Left cardiac atrium (tissue), 4 donors: Measurements from ENCODE around the gene ZNF668. TPM values are rescaled to one million over a fixed set of nuclear protein-coding genes. Genes with fewer than 3 reads are reported as not detected.

Source experiments
- ATAC-seq, 2 donors: fragments of 200-7000 bp; cut with Tn5 transposase; one replicate each; pipeline ENCODE4 v1.9.1; 2020; ENCODE audit warnings: mild to moderate bottlenecking in 2 of 2, moderate library complexity in 2 of 2
- DNase-seq: peaks from one replicate; pipeline ENCODE4 v3.0.0-alpha.2; 2020
- intact Hi-C, 2 donors: fragments of 100-400 bp; cut with DNase I; formaldehyde crosslinking; loops; one replicate each; pipeline versions ENCODE4 v1.14.1 to v1.15.1; 2022 to 2023
- total RNA-seq, 2 donors: library from RNA; stranded (reverse); fragmentation: NEBNext Ultra II Directional; extraction: Animal tissue kit (Norgen Biotek cat#: 25700); gene quantifications; one replicate each; pipeline ENCODE4 v1.2.1, GENCODE V29; 2021
- donor health status: DM: no; HTN: yes; CAD: no.
- donor health status: DM: no; HTN: yes; CAD: no; lungs with severe emphysema.
- donor health status: DM: yes; HTN: yes; CAD: no.
- donor health status: Dilated cardiomyopathy.

The ZNF668 gene
- total RNA-seq, 2 donors from 2014 or later, result 5.5 to 6.6 TPM

DNA sequence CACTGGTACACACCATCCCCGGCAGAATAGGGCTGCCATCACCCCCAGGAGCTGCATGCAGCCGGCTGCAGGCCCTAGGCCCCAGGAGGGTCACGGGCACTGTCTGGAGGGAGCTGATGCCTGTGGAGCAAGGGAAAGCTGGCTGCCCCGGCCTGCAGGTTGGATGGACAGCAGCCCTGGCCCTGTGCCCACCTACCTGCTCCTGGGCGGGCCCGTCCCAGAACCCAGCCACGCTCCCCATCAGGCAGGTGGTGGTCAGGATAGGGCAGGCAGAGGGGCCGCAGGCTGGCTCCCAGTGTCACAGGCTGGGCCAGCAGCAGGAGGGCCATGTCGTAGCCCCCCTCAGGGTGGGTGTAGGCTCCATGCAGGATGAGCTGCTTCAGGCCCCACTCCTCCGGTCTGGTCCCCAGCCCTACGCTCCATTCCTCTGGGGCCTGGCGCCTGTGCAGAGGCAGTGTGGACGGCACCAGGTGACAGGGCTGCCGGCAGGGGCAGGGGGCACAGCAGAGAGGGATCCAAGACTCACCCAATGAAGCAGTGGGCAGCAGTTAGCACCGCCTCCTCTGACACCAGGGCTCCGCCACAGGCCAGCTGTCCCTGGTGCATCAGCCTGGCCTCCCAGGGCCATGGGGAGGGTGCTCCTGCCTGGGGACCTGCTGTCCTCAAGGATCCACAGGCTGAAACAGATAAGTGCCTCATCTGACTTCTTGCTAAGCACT, 10.7 kb upstream of the ZNF668 start:
- DNase-seq (peak; percentile 20), ATAC-seq (no peak)
- intact Hi-C loops, result no loop called here

DNA sequence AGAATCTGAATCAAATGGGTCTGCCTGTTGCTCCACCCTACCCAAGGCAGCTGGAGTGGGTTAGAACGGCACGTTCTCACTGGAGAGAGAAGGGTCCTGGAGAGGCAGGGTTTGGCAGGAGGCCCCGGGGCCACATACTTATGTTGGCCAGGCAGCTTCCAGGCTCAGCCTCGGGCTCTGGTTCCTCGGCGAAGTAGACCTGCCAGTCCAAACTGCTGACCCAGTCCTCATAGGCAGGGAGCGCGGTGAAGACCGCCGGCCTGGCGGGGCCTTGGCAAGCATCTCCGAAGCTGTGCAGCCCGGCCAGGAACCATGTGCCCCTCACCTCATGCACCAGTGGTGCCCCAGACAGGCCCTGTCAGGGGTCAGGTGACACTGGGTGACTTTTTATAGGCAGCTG, 9.9 kb upstream of the ZNF668 start:
- ATAC-seq (no peak), DNase-seq (no peak)
- intact Hi-C loops, result no loop called here

DNA sequence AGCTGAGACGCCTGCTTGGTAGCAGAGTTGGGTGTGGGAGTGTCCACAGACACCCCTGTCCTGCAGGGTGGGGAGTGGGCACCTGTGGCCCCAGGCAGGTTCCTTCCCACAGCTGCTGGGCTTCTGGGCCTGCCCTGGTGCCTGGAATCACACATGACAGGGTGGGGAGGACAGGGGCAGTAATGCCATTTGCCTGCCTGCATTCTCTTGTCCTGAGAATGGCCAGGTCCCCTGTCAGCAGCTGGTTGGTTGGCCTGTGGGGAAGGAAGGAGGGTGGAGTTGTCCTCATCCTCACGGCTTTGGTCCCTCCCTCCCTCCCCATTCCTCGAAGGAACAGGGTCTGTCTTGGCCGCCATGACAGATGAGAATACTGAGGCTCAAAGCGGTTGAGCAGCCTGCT, 9.5 kb upstream of the ZNF668 start:
- no peak for DNase-seq
- intact Hi-C loops, result no loop called here
- ATAC-seq, result no peak

DNA sequence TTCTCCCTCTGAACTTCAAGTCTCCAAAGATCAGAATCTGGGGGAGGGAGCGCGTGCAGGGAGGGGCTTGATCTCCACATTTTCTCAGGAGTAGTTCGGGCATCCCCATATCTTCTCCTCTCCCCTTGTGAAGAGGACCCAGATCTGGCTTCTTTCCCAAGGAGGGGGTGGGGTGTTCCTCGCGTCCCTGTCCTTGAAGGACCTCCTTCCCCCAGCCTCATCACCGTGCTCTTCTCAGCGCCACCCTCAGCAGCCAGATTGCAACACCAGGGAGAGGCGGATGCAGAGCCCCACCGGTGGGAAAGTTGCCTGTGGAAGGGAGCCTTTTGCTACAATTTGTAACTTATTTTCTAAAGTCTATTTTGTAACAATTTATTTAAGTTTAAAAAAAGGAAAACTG, 9.0 kb upstream of the ZNF668 start:
- ATAC-seq (no peak), DNase-seq (no peak)
- intact Hi-C loops, result no loop called here

DNA sequence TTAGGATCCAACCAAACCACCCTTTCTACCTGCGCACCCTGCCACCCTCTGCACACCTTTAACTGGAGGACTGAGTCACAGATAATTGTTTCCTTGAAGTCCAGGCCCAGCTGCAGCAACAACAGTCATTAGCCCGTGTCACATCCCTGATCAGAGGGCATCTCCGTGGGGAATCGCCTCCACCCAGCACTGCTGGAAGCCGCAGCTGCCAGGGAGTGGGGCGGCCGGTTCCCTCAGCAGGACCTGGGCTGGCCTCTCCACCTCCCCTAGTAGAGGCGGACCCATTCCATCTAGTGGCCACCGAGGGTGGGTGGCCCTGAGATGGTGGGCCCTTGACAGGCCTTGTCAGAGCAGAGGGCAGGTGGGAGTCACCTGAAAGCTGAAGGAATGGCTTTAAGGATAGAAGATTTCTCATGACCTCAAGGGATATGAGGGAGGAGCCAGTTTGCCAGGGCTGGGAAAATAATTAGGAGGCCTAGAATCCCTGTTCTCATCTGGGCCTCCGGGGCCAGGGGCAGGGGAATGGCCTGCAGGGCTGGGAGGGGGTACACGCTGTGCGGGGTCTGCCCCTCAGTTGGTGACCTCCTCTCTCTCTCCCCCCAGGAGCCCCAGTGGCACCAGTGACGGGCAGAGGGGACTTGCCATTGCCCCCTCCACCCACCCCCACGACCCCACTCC, 8.5 kb upstream of the ZNF668 start:
- DNase-seq, result no peak
- no peak for ATAC-seq
- intact Hi-C loops, result no loop called here

DNA sequence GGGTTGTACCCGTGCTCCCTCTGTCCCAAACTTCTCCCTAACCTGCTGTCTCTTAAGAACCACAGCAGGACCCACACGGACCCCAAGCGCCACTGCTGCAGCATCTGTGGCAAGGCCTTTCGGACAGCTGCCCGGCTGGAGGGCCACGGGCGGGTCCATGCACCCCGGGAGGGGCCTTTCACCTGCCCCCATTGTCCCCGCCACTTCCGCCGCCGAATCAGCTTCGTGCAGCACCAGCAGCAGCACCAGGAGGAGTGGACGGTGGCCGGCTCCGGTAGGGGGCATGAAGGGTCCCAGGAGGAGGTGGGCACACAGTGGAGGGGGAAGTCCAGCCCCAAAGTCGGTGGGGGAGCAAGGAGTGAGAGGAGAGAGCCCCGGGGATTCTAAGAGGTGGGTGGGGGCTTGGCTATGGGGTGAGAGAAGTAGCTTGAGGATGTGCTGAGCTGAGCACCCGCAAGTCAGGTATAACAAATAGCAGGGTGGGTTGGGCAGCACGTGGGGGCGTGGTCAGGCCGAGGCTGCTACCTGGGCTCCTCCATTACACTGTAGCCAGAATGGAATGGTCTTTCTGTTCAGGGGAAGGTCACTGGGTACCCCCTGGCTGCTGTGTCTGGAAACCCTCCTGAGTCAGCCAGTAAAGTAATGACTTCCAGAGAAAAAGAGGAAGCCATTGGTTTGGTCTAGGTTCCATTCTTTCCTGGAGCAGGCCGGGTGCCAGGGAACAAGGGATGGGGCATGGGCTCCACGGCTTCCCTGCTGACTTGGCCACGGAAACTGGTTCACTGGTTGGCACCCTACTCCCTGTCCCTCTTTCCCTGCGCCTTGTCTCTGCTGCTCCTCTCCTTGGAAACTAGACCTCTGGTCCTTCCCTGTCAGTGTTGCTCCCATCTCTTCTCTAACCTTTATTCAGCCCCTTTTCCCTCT, 7.7 kb upstream of the ZNF668 start:
- DNase-seq, result no peak
- intact Hi-C loops, result no loop called here

DNA sequence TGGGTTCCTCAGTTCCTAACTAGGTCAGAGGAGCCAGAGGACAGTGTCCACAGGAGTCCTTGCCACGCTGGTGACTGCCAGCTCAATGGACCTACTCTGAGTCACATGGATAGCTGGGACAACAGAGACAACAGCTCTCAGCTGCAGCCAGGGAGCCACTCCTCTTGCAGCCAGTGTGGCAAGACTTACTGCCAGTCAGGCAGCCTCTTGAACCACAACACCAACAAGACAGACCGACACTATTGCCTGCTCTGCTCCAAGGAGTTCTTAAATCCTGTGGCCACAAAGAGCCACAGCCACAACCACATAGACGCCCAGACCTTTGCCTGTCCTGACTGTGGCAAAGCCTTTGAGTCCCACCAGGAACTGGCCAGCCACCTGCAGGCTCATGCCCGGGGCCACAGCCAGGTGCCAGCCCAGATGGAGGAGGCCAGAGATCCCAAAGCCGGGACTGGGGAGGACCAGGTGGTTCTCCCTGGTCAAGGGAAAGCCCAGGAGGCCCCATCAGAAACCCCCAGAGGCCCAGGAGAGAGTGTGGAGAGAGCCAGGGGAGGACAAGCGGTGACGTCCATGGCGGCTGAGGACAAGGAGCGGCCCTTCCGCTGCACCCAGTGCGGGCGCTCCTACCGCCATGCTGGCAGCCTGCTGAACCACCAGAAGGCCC, 6.8 kb upstream of the ZNF668 start:
- intact Hi-C loops, result no loop called here
- ATAC-seq (no peak), DNase-seq (no peak)

More for the DNA sequence above, 7.7 kb upstream of the ZNF668 start:
- no peak for ATAC-seq

DNA sequence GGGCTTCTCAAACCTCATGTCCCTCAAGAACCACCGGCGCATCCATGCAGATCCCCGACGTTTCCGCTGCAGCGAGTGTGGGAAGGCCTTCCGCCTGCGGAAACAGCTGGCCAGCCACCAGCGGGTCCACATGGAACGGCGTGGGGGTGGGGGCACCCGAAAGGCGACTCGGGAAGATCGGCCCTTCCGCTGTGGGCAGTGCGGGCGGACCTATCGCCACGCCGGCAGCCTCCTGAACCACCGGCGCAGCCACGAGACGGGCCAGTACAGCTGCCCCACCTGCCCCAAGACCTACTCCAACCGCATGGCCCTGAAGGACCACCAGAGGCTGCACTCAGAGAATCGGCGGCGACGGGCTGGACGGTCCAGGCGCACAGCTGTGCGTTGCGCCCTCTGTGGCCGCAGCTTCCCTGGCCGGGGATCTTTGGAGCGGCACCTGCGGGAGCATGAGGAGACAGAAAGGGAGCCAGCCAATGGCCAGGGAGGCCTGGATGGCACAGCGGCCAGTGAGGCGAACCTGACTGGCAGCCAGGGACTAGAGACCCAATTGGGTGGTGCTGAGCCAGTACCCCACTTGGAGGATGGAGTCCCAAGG, 6.1 kb upstream of the ZNF668 start:
- intact Hi-C loops, result no loop called here
- ATAC-seq (no peak), DNase-seq (no peak)

DNA sequence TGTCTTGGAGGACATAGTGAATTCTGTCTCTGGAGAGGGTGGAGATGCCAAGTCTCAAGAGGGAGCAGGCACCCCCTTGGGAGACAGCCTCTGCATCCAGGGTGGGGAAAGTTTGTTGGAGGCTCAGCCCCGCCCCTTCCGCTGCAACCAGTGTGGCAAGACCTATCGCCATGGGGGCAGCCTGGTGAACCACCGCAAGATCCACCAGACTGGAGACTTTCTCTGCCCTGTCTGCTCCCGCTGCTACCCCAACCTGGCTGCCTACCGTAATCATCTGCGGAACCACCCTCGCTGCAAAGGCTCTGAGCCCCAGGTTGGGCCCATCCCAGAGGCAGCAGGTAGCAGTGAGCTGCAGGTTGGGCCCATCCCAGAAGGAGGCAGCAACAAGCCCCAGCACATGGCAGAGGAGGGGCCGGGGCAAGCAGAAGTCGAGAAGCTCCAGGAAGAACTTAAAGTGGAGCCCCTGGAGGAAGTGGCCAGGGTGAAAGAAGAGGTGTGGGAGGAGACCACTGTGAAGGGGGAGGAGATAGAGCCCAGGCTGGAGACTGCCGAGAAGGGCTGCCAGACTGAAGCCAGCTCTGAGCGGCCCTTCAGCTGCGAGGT, 5.4 kb upstream of the ZNF668 start:
- intact Hi-C loops, result no loop called here
- no peak for ATAC-seq
- DNase-seq, result no peak

DNA sequence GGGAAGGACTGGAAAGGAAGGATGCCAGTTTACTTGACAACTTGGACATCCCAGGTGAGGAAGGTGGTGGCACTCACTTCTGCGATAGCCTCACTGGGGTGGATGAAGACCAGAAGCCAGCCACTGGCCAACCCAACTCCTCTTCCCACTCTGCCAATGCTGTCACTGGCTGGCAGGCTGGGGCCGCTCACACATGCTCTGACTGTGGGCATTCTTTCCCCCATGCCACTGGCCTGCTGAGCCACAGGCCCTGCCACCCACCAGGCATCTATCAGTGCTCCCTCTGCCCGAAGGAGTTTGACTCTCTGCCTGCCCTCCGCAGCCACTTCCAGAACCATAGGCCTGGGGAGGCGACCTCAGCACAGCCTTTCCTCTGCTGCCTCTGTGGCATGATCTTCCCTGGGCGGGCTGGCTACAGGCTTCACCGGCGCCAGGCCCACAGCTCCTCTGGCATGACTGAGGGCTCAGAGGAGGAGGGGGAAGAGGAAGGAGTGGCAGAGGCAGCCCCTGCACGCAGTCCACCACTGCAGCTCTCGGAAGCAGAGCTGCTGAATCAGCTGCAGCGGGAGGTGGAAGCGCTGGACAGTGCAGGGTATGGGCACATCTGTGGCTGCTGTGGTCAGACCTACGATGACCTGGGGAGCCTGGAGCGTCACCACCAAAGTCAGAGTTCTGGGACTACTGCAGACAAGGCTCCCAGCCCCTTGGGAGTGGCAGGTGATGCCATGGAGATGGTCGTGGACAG, 4.7 kb upstream of the ZNF668 start:
- no peak for DNase-seq
- intact Hi-C loops, result no loop called here

DNA sequence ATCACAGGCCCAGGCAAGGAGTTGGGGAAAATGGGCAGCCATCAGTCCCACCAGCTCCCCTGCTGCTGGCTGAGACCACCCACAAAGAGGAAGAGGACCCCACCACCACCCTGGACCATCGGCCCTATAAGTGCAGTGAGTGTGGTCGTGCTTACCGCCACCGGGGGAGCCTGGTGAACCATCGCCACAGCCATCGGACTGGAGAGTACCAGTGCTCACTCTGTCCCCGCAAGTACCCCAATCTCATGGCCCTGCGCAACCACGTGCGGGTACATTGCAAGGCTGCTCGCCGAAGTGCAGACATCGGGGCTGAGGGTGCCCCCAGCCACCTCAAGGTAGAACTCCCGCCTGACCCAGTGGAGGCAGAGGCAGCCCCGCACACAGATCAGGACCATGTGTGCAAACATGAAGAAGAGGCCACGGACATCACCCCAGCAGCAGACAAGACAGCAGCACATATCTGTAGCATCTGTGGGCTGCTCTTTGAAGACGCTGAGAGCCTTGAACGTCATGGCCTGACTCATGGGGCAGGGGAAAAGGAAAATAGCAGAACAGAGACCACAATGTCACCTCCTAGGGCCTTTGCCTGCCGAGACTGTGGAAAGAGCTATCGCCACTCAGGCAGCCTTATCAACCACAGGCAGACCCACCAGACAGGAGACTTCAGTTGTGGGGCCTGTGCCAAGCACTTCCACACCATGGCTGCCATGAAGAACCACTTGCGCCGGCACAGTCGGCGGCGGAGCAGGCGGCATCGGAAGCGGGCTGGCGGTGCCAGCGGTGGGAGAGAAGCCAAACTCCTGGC, 3.8 kb upstream of the ZNF668 start:
- intact Hi-C loops, result no loop called here
- DNase-seq (no peak), ATAC-seq (no peak)

More for the DNA sequence above, 4.7 kb upstream of the ZNF668 start:
- no peak for ATAC-seq

DNA sequence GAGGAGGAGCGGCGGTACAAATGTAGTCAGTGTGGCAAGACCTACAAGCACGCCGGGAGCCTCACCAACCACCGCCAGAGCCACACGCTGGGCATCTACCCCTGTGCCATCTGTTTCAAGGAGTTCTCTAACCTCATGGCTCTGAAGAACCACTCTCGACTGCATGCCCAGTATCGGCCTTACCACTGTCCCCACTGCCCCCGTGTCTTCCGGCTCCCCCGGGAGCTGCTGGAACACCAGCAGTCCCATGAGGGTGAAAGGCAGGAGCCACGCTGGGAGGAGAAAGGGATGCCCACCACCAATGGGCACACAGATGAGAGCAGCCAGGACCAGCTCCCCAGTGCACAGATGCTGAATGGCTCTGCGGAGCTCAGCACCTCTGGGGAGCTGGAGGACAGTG, 3.0 kb upstream of the ZNF668 start:
- intact Hi-C loops, result no loop called here
- DNase-seq (no peak), ATAC-seq (no peak)

DNA sequence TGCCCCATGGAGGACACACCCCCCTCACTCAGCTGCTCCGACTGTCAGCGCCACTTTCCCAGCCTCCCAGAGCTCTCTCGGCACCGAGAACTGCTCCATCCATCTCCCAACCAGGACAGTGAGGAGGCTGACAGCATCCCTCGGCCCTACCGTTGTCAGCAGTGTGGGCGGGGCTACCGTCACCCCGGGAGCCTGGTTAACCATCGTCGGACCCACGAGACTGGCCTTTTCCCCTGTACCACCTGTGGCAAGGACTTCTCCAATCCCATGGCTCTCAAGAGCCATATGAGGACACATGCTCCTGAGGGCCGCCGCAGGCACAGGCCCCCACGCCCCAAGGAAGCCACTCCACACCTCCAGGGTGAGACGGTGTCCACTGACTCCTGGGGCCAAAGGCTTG, 2.3 kb upstream of the ZNF668 start:
- intact Hi-C loops, result no loop called here
- DNase-seq (no peak), ATAC-seq (no peak)

DNA sequence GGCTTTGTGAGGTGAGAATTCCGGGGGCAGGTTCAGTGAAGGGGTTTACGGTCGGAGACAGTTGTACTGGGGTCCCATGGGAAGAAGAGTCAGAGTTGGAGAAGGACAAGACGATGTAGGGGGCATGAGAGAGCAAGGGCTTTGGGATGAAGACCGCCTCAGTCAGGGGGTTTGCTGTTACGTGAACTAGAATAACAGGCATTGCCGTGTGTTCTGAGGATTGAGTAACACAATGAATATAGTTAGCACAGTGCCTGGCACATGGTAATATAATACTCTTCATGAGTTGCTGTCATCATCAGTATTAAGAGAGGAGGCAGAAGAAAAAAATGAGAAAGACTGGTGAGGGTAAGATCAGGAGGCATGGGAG, 759 bp upstream of the ZNF668 start:
- no peak for DNase-seq
- no peak for ATAC-seq
- intact Hi-C loops, result loop anchor here in 1 of 2 donors (2.0 kb wide), 1 partner anchor 42 kb away; the partner anchor contains the start of gene STX4

DNA sequence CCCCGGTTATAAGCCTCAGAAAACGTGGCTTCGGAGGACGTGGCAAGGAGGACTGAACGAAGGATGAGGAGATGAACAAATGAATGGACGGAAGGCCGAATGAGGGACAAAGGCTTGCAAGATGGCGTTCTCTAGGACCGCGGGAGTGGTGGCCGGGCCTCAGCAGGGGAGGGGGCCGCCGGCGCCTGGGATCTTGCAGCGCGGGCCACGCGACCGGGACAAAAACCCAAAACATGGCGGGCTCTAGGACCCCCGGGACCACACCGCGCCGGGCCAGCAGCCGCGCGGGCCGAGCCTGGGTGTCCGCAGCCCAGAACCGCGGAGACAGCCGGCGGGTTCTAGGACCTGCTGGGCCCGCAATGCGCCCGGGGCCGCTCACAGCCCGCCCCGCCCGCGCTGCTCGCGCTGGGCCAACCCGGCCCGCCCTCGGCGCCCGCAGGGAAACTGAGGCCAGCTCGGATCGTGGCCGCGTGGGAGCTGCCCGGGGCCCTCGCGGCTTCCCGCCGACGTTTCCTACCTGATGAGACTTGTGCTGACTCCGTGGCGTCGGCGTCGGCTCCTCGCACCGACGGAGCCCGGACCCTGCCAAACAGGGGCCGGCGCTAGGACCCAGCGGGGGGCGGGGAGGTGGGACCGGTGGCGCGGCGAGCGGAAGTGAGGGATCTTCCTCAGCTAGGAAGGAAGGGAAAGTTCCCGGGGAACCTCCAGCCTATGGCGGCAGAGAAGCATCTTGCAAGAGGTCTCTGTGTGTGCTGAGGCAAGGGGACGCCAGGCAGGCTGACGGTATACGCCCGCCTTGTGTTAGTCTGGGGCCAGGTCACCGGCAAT, 684 bp downstream of the ZNF668 start:
- intact Hi-C loops, result no loop called here
- DNase-seq, result peak; percentile 94
- ATAC-seq, result peak; percentile 91 to 92

DNA sequence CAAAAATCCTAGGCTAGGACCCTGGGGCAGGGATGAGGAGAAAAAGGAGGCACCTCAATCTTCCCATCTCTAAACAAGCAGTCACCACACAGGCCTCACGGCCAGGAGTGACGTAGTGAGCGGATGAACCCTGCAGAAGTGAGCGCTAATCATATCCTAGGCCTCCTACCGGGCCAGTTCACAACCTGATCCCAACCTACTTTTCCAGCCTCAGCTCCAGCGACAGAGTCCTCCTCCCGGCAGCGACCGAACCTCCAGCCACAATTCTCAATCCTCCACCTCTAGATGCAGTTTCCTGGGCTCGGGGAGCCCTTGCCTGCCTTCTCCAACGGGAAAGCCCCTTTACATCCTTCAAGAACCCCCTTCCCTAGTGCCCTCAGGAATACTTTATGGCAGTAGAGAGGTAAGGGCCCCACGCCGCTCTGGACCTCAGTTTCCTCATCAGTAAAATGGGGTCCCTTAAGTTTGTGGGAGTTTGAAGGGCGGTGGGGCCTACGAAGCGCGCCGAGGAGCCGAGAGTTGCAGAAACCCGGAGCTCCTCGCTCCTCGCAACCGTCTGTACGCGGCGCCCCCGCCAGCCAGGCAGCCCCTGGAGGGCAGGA, 1.4 kb downstream of the ZNF668 start:
- intact Hi-C loops, result no loop called here
- DNase-seq, result no peak

More for the DNA sequence above, 1.4 kb downstream of the ZNF668 start:
- ATAC-seq, result no peak
